ENCODE data around the gene SLC16A5. TPM values are rescaled to one million over a fixed set of nuclear protein-coding genes. Genes with fewer than 3 reads are reported as not detected.
A peak's percentile ranks its signal among the peaks of the same experiment; 100 is the strongest.
"Not testable (repeated sequence)": the region's sequence is repeated elsewhere in the genome, so short reads cannot be mapped to it uniquely, and the experiment has no call there.

SLC16A5 gene
- total and polyA plus RNA-seq, 2 experiments from 2014 or later, result 4.8 to 10.6 TPM

- in situ Hi-C loops (cut with MboI), result no loop called here
- H3K9me3 ChIP-seq (ENCODE audit: low read depth), result no peaks in the 10 kb centered on the region
- H3K4me2 ChIP-seq (ENCODE audit: unreplicated experiment), result peak overlapping the region; percentile 93
- H2AFZ ChIP-seq, result no peak overlapping the region
- H3K36me3 ChIP-seq (ENCODE audit: low read depth), result 0 out of 2 replicates have a peak, but pooled peaks cover 2% of the 10 kb centered on the region
- peak overlapping the region; percentile 86 for H3K4me3 ChIP-seq
- H3K9ac ChIP-seq, result peak overlapping the region; percentile 85
- H4K20me1 ChIP-seq (ENCODE audit: insufficient read depth), result no peaks in the 10 kb centered on the region
- H3F3A ChIP-seq (ENCODE audit: insufficient read depth), result peaks cover 8% of the 10 kb centered on the region
- no peaks in the 10 kb centered on the region for H3K27me3 ChIP-seq (replicated peaks; ENCODE audit: insufficient read depth)
- DNase-seq, result no peak
- TF ChIP-seq EZH2 (IDR thresholded peaks at IDR 0.05; ENCODE audit: insufficient read depth, poor library complexity, severe bottlenecking), result no peak
- no peak for TF ChIP-seq EZH2phosphoT487 (IDR thresholded peaks at IDR 0.05; ENCODE audit: insufficient read depth, low read depth)
- H3K27ac ChIP-seq, result no peak overlapping the region
- H3K79me2 ChIP-seq (ENCODE audit: insufficient read depth), result peaks cover 20% of the 10 kb centered on the region; the same call in 1 of the 2 replicates
- no peaks in the 10 kb centered on the region for H3K9me2 ChIP-seq (ENCODE audit: insufficient read depth)
- 65 to 67% methylated on average over 24 of the region's 24 CpGs for WGBS, 2 experiments (ENCODE audit: low coverage in 1 of 2, low lambda C conversion rate in 2 of 2, missing lambda C conversion rate in 2 of 2)
- no peaks in the 10 kb centered on the region for H3K4me1 ChIP-seq (ENCODE audit: insufficient read depth)
Observed at GRCh38 chr17:75130059-75130631, 42.4 kb downstream of the SLC16A5 start.

GRCh38 chr17:75130632-75131277 lies 43.0 kb downstream of the SLC16A5 start:
- Histone ChIP-seq H3F3A (ENCODE audit: insufficient read depth) (peaks cover 9% of the 10 kb centered on the region), H3K4me2 (ENCODE audit: unreplicated experiment) (peak overlapping the region; percentile 93), H4K20me1 (ENCODE audit: insufficient read depth) (no peaks in the 10 kb centered on the region), H3K36me3 (ENCODE audit: low read depth) (0 out of 2 replicates have a peak, but pooled peaks cover 2% of the 10 kb centered on the region), H3K27ac (peak overlapping the region; percentile 58), H2AFZ (peak overlapping the region; percentile 89), H3K79me2 (ENCODE audit: insufficient read depth) (peaks cover 20% of the 10 kb centered on the region; the same call in 1 of the 2 replicates), H3K9me3 (ENCODE audit: low read depth) (no peaks in the 10 kb centered on the region), H3K4me1 (ENCODE audit: insufficient read depth) (no peaks in the 10 kb centered on the region), H3K9ac (peak overlapping the region; percentile 85), H3K27me3 (replicated peaks; ENCODE audit: insufficient read depth) (no peaks in the 10 kb centered on the region), H3K4me3 (peak overlapping the region; percentile 86), H3K9me2 (ENCODE audit: insufficient read depth) (no peaks in the 10 kb centered on the region)
- TF ChIP-seq EZH2 (IDR thresholded peaks at IDR 0.05; ENCODE audit: insufficient read depth, poor library complexity, severe bottlenecking) (no peak), EZH2phosphoT487 (IDR thresholded peaks at IDR 0.05; ENCODE audit: insufficient read depth, low read depth) (no peak)
- DNase-seq, result peak; percentile 76
- WGBS, 2 experiments (ENCODE audit: low coverage in 1 of 2, low lambda C conversion rate in 2 of 2, missing lambda C conversion rate in 2 of 2), result 13 to 18% methylated on average over 19 to 29 of the region's 29 CpGs
- in situ Hi-C loops (cut with MboI), result no loop called here

DNA sequence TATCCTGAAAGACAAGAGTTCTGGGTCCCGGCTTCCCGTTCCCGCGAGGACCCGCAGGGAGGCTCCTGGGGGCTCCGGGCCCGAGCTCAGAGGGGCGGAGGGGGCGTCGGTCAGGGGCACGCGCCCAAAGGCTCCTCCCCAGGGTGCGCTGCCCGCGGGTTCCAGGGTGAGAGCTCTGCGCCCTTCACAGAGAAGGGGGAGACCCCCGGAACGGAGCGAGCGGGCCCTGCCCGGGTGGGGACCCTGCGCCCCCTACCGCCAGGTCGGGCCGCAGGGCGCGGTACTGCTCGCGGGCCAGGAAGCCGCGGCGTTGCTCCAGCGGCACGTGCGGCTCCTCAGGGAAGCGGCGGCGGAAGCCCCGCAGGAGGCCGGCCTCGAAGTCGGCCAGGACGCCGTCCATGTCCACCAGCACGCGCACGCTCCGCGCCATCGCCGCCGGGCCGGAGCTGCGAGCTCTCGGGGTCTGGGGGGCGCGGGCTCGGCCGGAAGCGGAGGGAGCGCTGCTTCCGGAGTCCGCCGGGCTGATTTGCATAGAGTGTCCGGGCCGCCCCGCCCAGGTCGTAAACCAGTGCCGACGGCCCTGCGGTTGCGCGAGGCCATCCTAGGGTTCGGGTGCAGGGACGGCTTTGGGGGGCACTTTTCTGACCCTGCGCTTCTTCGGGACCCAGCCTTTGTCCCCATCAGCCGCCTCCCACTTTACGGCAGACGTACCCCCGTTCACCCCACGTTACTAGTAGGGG lies 43.7 kb downstream of the SLC16A5 start, which contains the start of gene NT5C:
TSS of gene NT5C (minus strand) at position 465 of the 740 bp plus-strand sequence. CDS start at position 430, 35 bp downstream.
- Histone ChIP-seq H3K4me1 (ENCODE audit: insufficient read depth) (no peaks in the 10 kb centered on the region), H3K27me3 (replicated peaks; ENCODE audit: insufficient read depth) (no peaks in the 10 kb centered on the region), H2AFZ (peak within 1 kb of the TSS; percentile 89), H3K27ac (peak within 1 kb of the TSS; percentile 58), H3K9me2 (ENCODE audit: insufficient read depth) (no peaks in the 10 kb centered on the region), H3K9ac (peak within 1 kb of the TSS; percentile 85), H3K9me3 (ENCODE audit: low read depth) (no peaks in the 10 kb centered on the region), H3F3A (ENCODE audit: insufficient read depth) (peaks cover 16% of the 10 kb centered on the region), H3K36me3 (ENCODE audit: low read depth) (peaks cover 2% of the 10 kb centered on the region; the same call in 1 of the 2 replicates), H4K20me1 (ENCODE audit: insufficient read depth) (no peaks in the 10 kb centered on the region), H3K4me2 (ENCODE audit: unreplicated experiment) (peak within 1 kb of the TSS; percentile 93), H3K79me2 (ENCODE audit: insufficient read depth) (peaks cover 20% of the 10 kb centered on the region; the same call in 1 of the 2 replicates), H3K4me3 (peak within 1 kb of the TSS; percentile 86)
- WGBS, 2 experiments (ENCODE audit: low coverage in 1 of 2, low lambda C conversion rate in 2 of 2, missing lambda C conversion rate in 2 of 2), result 1% methylated on average over 46 to 62 of the region's 82 CpGs
- DNase-seq, result peak; percentile 93
- in situ Hi-C loops (cut with MboI), result no loop called here
- no peak for TF ChIP-seq EZH2 (IDR thresholded peaks at IDR 0.05; ENCODE audit: insufficient read depth, poor library complexity, severe bottlenecking)
- no peak for TF ChIP-seq EZH2phosphoT487 (IDR thresholded peaks at IDR 0.05; ENCODE audit: insufficient read depth, low read depth)

GRCh38 chr17:75132018-75133000 lies 44.6 kb downstream of the SLC16A5 start:
- H3K27me3 ChIP-seq (replicated peaks; ENCODE audit: insufficient read depth); H3K36me3 ChIP-seq (ENCODE audit: low read depth); DNase-seq; H3K9me3 ChIP-seq (ENCODE audit: low read depth); in situ Hi-C loops (cut with MboI); H3K4me1 ChIP-seq (ENCODE audit: insufficient read depth); H4K20me1 ChIP-seq (ENCODE audit: insufficient read depth); H3K9me2 ChIP-seq (ENCODE audit: insufficient read depth): not testable (repeated sequence)
- peak overlapping the region; percentile 93 for H3K4me2 ChIP-seq (ENCODE audit: unreplicated experiment)
- 77 to 80% methylated on average over 37 to 40 of the region's 40 CpGs for WGBS, 2 experiments (ENCODE audit: low coverage in 1 of 2, low lambda C conversion rate in 2 of 2, missing lambda C conversion rate in 2 of 2)
- H3F3A ChIP-seq (ENCODE audit: insufficient read depth), result peaks cover 25% of the 10 kb centered on the region
- peak overlapping the region; percentile 58 for H3K27ac ChIP-seq
- H3K9ac ChIP-seq, result peak overlapping the region; percentile 85
- H3K79me2 ChIP-seq (ENCODE audit: insufficient read depth), result peaks cover 20% of the 10 kb centered on the region; the same call in 1 of the 2 replicates
- peak overlapping the region; percentile 89 for H2AFZ ChIP-seq
- peak overlapping the region; percentile 86 for H3K4me3 ChIP-seq
